ENCODE results near the gene SH3RF3.

SH3RF3 gene

GRCh38 chr2:109423556-109424359, 294.8 kb downstream of the SH3RF3 start:
- DNase-seq = no peak

- no peak for DNase-seq
These were observed 296.4 kb downstream of the SH3RF3 start for GRCh38 chr2:109425411-109425810.

- no peak for DNase-seq
These were observed 298.7 kb downstream of the SH3RF3 start for GRCh38 chr2:109427661-109428091.

- no peak for DNase-seq
These were observed 299.3 kb downstream of the SH3RF3 start for GRCh38 chr2:109428281-109428680.

GRCh38 chr2:109428841-109429566, 300.0 kb downstream of the SH3RF3 start:
- DNase-seq = no peak

GRCh38 chr2:109429567-109430328, 300.7 kb downstream of the SH3RF3 start:
- no peak for DNase-seq

- DNase-seq = no peak
These were observed 301.3 kb downstream of the SH3RF3 start for GRCh38 chr2:109430329-109430636.

- DNase-seq = no peak
These were observed 303.4 kb downstream of the SH3RF3 start for GRCh38 chr2:109432421-109432820.

GRCh38 chr2:109433486-109433885, 304.5 kb downstream of the SH3RF3 start:
- DNase-seq = no peak

GRCh38 chr2:109433926-109434325, 304.9 kb downstream of the SH3RF3 start:
- no peak for DNase-seq

- no peak for DNase-seq
These were observed 305.3 kb downstream of the SH3RF3 start for GRCh38 chr2:109434351-109434750.

- DNase-seq = no peak
These were observed 306.2 kb downstream of the SH3RF3 start for GRCh38 chr2:109435066-109435690.

- DNase-seq = no peak
These were observed 307.0 kb downstream of the SH3RF3 start for GRCh38 chr2:109435901-109436598.

GRCh38 chr2:109436610-109437225, 307.7 kb downstream of the SH3RF3 start:
- no peak for DNase-seq

- DNase-seq = peak; percentile 86
These were observed 308.5 kb downstream of the SH3RF3 start for GRCh38 chr2:109437325-109438090.

GRCh38 chr2:109438146-109438545, 309.1 kb downstream of the SH3RF3 start:
- no peak for DNase-seq

- DNase-seq = peak; percentile 11
These were observed 309.9 kb downstream of the SH3RF3 start for GRCh38 chr2:109438773-109439389.

GRCh38 chr2:109439390-109439786, 310.4 kb downstream of the SH3RF3 start:
- no peak for DNase-seq

- DNase-seq = no peak
These were observed 311.0 kb downstream of the SH3RF3 start for GRCh38 chr2:109439986-109440385.

- no peak for DNase-seq
These were observed 311.6 kb downstream of the SH3RF3 start for GRCh38 chr2:109440499-109441156.

Measured in NCI-H2029 (cell line).